ENCODE results near the gene USP10. TPM values are rescaled to one million over a fixed set of nuclear protein-coding genes. Genes with fewer than 3 reads are reported as not detected.
A peak's percentile ranks its signal among the peaks of the same experiment; 100 is the strongest.

Gene USP10
- total RNA-seq, 1 donor from 2014 or later = 73.4 TPM

GRCh38 chr16:84749815-84750214, 50.0 kb downstream of the USP10 start:
- DNase-seq (ENCODE audit: low read depth) = no peak
- no peak overlapping the region for H3K4me3 ChIP-seq (ENCODE audit: low read depth, low read length)
- TF ChIP-seq CTCF (conservative IDR thresholded peaks at IDR 0.05; ENCODE audit: low read depth, low read length) = no peak

- TF ChIP-seq CTCF (conservative IDR thresholded peaks at IDR 0.05; ENCODE audit: low read depth, low read length) = no peak
- no peak overlapping the region for H3K4me3 ChIP-seq (ENCODE audit: low read depth, low read length)
- no peak for DNase-seq (ENCODE audit: low read depth)
Observed at GRCh38 chr16:84750575-84750974, 50.8 kb downstream of the USP10 start.

DNA sequence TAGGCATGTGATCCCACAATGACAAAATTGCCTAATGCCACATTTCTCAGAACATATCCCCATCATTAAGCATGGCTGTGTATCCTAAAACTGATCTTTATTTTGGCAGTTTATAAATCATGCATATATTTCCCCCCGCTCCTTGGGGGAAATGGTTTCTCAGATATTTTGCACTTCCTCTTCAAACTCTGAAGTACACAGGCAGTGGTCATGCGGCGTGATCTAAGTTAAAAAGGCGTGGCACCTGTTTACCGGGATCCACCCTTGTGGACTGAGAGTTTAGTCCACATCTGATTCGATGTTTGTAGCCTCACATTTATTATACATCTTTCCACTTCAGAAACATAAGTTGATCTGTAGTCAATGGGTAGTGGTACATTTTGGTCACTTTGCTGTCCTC, 51.4 kb downstream of the USP10 start:
- no peak for TF ChIP-seq CTCF (conservative IDR thresholded peaks at IDR 0.05; ENCODE audit: low read depth, low read length)
- H3K4me3 ChIP-seq (ENCODE audit: low read depth, low read length) = no peak overlapping the region
- DNase-seq (ENCODE audit: low read depth) = no peak

DNA sequence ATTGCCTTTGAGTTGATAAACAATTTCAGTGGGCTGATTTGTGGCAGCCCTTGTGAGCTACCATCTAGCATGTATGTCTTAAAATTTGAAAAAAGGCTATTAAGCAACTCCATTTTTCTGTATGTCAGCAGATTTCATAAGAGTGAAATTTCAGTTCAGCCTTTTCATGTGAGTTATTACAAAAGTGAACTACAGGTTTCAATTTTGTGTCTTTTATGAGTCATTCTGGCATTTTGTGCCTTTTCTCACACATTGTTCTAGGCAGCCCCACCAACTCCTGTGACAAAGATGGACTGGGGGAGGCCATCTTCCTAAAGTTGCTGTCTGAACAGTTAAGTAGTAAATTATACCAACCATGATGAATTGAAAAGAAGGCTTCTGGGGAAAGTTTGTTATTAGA, 52.1 kb downstream of the USP10 start:
- DNase-seq (ENCODE audit: low read depth) = no peak
- TF ChIP-seq CTCF (conservative IDR thresholded peaks at IDR 0.05; ENCODE audit: low read depth, low read length) = no peak
- H3K4me3 ChIP-seq (ENCODE audit: low read depth, low read length) = no peak overlapping the region

DNA sequence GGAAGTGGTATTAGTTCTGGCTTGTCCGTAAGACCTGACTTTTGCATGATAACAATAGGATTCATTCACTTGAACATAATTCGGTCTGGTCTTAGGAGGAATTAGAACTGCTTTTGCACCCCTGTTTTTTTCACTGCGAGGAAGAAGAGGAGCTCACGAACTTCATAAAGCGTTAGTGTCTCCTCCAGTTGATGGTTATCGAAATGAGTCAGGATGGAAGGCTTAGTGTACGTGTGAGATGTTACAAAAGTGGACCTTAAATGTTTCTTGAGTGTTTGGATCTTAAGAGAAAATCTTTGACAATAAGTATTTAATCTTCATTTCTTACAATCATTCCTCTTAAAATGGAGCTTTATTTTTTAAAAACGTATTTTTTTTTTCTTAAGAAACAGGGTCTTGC, 52.8 kb downstream of the USP10 start:
- TF ChIP-seq CTCF (conservative IDR thresholded peaks at IDR 0.05; ENCODE audit: low read depth, low read length) = no peak
- H3K4me3 ChIP-seq (ENCODE audit: low read depth, low read length) = no peak overlapping the region
- no peak for DNase-seq (ENCODE audit: low read depth)

GRCh38 chr16:84753412-84754326, 53.9 kb downstream of the USP10 start:
- no peak for TF ChIP-seq CTCF (conservative IDR thresholded peaks at IDR 0.05; ENCODE audit: low read depth, low read length)
- no peak for DNase-seq (ENCODE audit: low read depth)
- no peak overlapping the region for H3K4me3 ChIP-seq (ENCODE audit: low read depth, low read length)

DNA sequence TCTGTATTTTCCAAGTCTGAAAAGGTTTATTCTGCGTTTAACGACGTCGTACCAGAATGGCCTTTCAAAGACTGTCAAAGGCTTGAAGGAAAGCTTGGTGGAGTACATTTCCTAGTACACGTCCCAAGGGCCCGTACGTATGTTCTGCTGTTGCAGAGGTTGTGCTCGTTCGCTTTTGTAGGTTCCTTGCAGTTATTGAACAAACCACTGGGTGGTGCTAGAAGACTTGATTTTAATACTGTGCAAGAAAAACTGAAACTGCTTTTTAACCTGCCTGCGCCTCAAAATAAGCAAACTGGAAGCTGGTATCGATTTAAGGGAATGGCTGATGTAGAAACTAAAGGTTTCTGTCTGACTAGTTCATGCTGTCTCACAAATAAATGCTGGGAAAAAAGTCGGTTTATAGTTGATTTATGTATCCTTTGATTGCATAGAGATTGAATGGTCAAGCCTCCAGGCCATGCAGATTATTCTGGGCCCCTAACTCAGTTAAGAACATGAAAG, 54.6 kb downstream of the USP10 start:
- TF ChIP-seq CTCF (conservative IDR thresholded peaks at IDR 0.05; ENCODE audit: low read depth, low read length) = peak; percentile 78
- no peak for DNase-seq (ENCODE audit: low read depth)
- H3K4me3 ChIP-seq (ENCODE audit: low read depth, low read length) = no peak overlapping the region
